CD4-positive, alpha-beta T cell (primary cell): Measurements from ENCODE around the gene AMPH. TPM values are rescaled to one million over a fixed set of nuclear protein-coding genes. Genes with fewer than 3 reads are reported as not detected.

Experiments used
- ATAC-seq: fragments of 200-7000 bp; cut with Tn5 transposase; one replicate; pipeline ENCODE4 v1.10.0; 2022; ENCODE audit warnings: mild to moderate bottlenecking; ENCODE audit not compliant: poor library complexity
- CTCF ChIA-PET: fragments of 350-600 bp; sonication (Branson Sonifier 250); formaldehyde crosslinking; loops from one replicate; lab custom pipeline; 2021; ENCODE audit warnings: antibody characterized with exemption, inconsistent platforms; lab: Charles Lee
- POLR2A ChIA-PET: fragments of 350-600 bp; sonication (Branson Sonifier 250); formaldehyde crosslinking; loops from one replicate; lab custom pipeline; 2021; ENCODE audit warnings: antibody characterized with exemption, inconsistent platforms; lab: Charles Lee
- DNase-seq, 14 experiments: peaks; one replicate each; pipeline ENCODE4 v3.0.0-alpha.2; 2013 to 2020; ENCODE audit warnings: mixed read lengths in 2 of 14
- H3K27ac ChIP-seq, 2 donors: one replicate each; pipeline versions ENCODE4 v1.5.1 to v1.7.0; 2013; ENCODE audit warnings: low read length in 2 of 2, low read depth in 1 of 2, mild to moderate bottlenecking in 1 of 2
- H3K27me3 ChIP-seq, 2 experiments: 1 replicate in 1 of 2; 2 replicates in 1 of 2; pipeline versions ENCODE4 v1.6.1 to v1.7.0; 2013; ENCODE audit warnings: low read length in 2 of 2, control low read depth in 1 of 2, mild to moderate bottlenecking in 1 of 2, moderate library complexity in 1 of 2; ENCODE audit not compliant: insufficient read depth in 2 of 2, control insufficient read depth in 1 of 2
- H3K36me3 ChIP-seq: one replicate; pipeline ENCODE4 v1.6.1; 2013; ENCODE audit warnings: low read length, control low read depth; ENCODE audit not compliant: insufficient read depth
- H3K4me1 ChIP-seq: one replicate; pipeline ENCODE4 v1.6.1; 2013; ENCODE audit warnings: low read length, control low read depth; ENCODE audit not compliant: insufficient read depth
- H3K4me3 ChIP-seq: one replicate; pipeline ENCODE4 v1.5.1; 2013; ENCODE audit warnings: mild to moderate bottlenecking, low read length, moderate library complexity
- H3K9me3 ChIP-seq, 2 experiments: 1 replicate in 1 of 2; 2 replicates in 1 of 2; pipeline versions ENCODE4 v1.6.1 to v1.7.0; 2013; ENCODE audit warnings: low read length in 2 of 2, mild to moderate bottlenecking in 2 of 2, control low read depth in 1 of 2, moderate library complexity in 1 of 2; ENCODE audit not compliant: control insufficient read depth in 1 of 2, insufficient read depth in 1 of 2
- H3K27ac Mint-ChIP-seq: one replicate; pipeline ENCODE4 v1.8.0; 2020; ENCODE audit warnings: mixed read lengths
- H3K27me3 Mint-ChIP-seq: one replicate; pipeline ENCODE4 v1.8.0; 2021; ENCODE audit warnings: mixed read lengths
- H3K36me3 Mint-ChIP-seq: one replicate; pipeline ENCODE4 v1.8.0; 2021; ENCODE audit warnings: low read depth, mixed read lengths
- H3K4me1 Mint-ChIP-seq: one replicate; pipeline ENCODE4 v1.8.0; 2021; ENCODE audit warnings: low read depth, mixed read lengths
- H3K4me3 Mint-ChIP-seq: one replicate; pipeline ENCODE4 v1.8.0; 2020; ENCODE audit warnings: mild to moderate bottlenecking, mixed read lengths
- H3K9me3 Mint-ChIP-seq: one replicate; pipeline ENCODE4 v1.8.0; 2020; ENCODE audit warnings: mixed read lengths
- intact Hi-C, 2 experiments: fragments of 100-400 bp; cut with DNase I in 1 of 2; cut with micrococcal nuclease in 1 of 2; formaldehyde crosslinking; loops; one replicate each; pipeline versions ENCODE4 v1.15.1 to v1.9.0; 2023 to 2025; cut with DNase I, micrococcal nuclease
- total RNA-seq, 174 experiments: library from RNA in 2 of 174; stranded (reverse) in 2 of 174; gene quantifications; one replicate each; pipeline ENCODE4 v1.2.3 and lab custom pipeline; 2021 to 2026
- TF ChIP-seq, protein P1 (sequence below): fragments of 200-600 bp; IDR thresholded peaks from one replicate; pipeline ENCODE4 v1.8.0; 2022; ENCODE audit warnings: antibody characterized with exemption, mild to moderate bottlenecking

The AMPH gene
- total RNA-seq, 2 experiments from 2014 or later: not detected

DNA sequence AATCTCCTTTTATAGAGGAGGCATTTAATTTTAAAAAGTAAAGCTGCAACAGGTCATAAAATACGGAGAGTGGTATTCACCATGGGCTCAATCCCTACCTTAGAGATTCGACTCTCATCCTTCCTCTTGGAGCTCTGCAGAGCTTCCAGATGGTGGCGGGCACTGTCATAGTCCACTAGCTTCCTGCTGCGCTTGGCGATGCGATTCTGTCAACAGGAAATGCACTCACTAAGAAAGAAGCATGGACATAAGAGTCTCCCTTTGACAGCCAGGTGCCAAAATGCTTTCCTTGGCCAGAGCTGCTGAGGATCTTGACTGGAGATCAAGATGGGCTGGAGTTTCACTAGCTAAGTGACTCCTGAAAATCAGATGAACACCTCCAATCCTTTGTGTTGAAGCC lies 154.4 kb downstream of the AMPH start:
- intact Hi-C loops: no loop called here
- ChIA-PET CTCF (interaction anchor here (1.0 kb wide), 1 partner anchor 13 kb away, joined by 3 read pairs; no protein-coding TSS in a partner anchor), POLR2A (no interaction called here)
- DNase-seq: no peak
- peaks cover 3% of the 10 kb centered on the region for H3K9me3 Mint-ChIP-seq
- H3K27ac Mint-ChIP-seq: no peak overlapping the region
- no peaks in the 10 kb centered on the region for H3K4me1 Mint-ChIP-seq
- no peak overlapping the region for H3K4me3 Mint-ChIP-seq
- H3K36me3 Mint-ChIP-seq: no peaks in the 10 kb centered on the region
- no peak overlapping the region for H3K27ac ChIP-seq
- H3K27me3 Mint-ChIP-seq: no peaks in the 10 kb centered on the region
- no peaks in the 10 kb centered on the region for H3K27me3 ChIP-seq
- TF ChIP-seq, protein P1, sequence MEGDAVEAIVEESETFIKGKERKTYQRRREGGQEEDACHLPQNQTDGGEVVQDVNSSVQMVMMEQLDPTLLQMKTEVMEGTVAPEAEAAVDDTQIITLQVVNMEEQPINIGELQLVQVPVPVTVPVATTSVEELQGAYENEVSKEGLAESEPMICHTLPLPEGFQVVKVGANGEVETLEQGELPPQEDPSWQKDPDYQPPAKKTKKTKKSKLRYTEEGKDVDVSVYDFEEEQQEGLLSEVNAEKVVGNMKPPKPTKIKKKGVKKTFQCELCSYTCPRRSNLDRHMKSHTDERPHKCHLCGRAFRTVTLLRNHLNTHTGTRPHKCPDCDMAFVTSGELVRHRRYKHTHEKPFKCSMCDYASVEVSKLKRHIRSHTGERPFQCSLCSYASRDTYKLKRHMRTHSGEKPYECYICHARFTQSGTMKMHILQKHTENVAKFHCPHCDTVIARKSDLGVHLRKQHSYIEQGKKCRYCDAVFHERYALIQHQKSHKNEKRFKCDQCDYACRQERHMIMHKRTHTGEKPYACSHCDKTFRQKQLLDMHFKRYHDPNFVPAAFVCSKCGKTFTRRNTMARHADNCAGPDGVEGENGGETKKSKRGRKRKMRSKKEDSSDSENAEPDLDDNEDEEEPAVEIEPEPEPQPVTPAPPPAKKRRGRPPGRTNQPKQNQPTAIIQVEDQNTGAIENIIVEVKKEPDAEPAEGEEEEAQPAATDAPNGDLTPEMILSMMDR: no peak
- no peaks in the 10 kb centered on the region for H3K36me3 ChIP-seq
- no peak overlapping the region for H3K4me3 ChIP-seq
- H3K4me1 ChIP-seq: no peaks in the 10 kb centered on the region
- no peak for ATAC-seq
- no peaks in the 10 kb centered on the region for H3K9me3 ChIP-seq

DNA sequence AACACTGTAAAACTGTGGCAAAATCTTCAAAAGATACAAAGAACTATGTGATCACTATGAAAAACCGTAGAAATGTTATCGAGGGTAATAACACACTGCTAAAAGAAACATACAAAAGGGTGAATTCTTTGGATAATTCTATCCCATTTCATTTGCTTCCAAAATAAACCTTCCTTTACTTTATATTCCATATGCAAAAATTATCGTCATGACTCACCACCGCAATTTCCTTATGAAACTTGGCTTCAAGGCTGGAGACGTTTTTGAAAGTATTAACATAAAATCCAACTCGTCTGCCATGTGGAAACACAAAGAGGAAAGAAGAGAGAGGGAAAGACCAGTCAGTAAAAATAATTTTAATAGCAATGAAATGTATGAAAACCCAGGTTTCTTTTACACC lies 165.2 kb downstream of the AMPH start:
- CTCF ChIA-PET: no interaction called here
- POLR2A ChIA-PET: no interaction called here

GRCh38 chr7:38463277-38464225 lies 167.6 kb downstream of the AMPH start:
- ATAC-seq (peak; percentile 67), DNase-seq (peak; percentile 50 to 86 (median 74))
- Histone ChIP-seq H3K9me3 (no peaks in the 10 kb centered on the region), H3K4me1 (peaks cover 7% of the 10 kb centered on the region), H3K36me3 (no peaks in the 10 kb centered on the region), H3K27ac (peak overlapping the region in 1 of 2 donors; percentile 4), H3K4me3 (peak overlapping the region; percentile 17), H3K27me3 (no peaks in the 10 kb centered on the region)
- ChIA-PET POLR2A (interaction anchor here (0.8 to 1.4 kb wide), 2 partner anchors 30 to 42 kb away, joined by 3 read pairs; no protein-coding TSS in a partner anchor), CTCF (interaction anchor here (0.9 kb wide), 1 partner anchor 13 kb away, joined by 3 read pairs; no protein-coding TSS in a partner anchor)
- no peaks in the 10 kb centered on the region for H3K9me3 Mint-ChIP-seq
- intact Hi-C loops: no loop called here
- peaks cover 14% of the 10 kb centered on the region for H3K4me1 Mint-ChIP-seq
- no peaks in the 10 kb centered on the region for H3K36me3 Mint-ChIP-seq
- TF ChIP-seq, protein P1: no peak
- peak overlapping the region; percentile 12 for H3K27ac Mint-ChIP-seq
- no peaks in the 10 kb centered on the region for H3K27me3 Mint-ChIP-seq
- H3K4me3 Mint-ChIP-seq: peak overlapping the region; percentile 73

More for the DNA sequence above, 165.2 kb downstream of the AMPH start:
- H3K36me3 Mint-ChIP-seq: no peaks in the 10 kb centered on the region
- H3K9me3 ChIP-seq: no peaks in the 10 kb centered on the region
- TF ChIP-seq, protein P1: no peak
- intact Hi-C loops: no loop called here
- H3K27me3 Mint-ChIP-seq: no peaks in the 10 kb centered on the region
- no peak overlapping the region for H3K27ac ChIP-seq
- no peak overlapping the region for H3K4me3 Mint-ChIP-seq
- peaks cover 7% of the 10 kb centered on the region for H3K4me1 ChIP-seq
- H3K4me1 Mint-ChIP-seq: peaks cover 14% of the 10 kb centered on the region
- ATAC-seq: no peak
- H3K27me3 ChIP-seq: no peaks in the 10 kb centered on the region
- no peak for DNase-seq
- no peak overlapping the region for H3K4me3 ChIP-seq
- no peaks in the 10 kb centered on the region for H3K36me3 ChIP-seq
- H3K27ac Mint-ChIP-seq: no peak overlapping the region
- no peaks in the 10 kb centered on the region for H3K9me3 Mint-ChIP-seq
